Ascending aorta (tissue), 2 donors: Measurements from ENCODE around the gene LRATD1. TPM values are rescaled to one million over a fixed set of nuclear protein-coding genes. Genes with fewer than 3 reads are reported as not detected.
"Not testable (repeated sequence)": the region's sequence is repeated elsewhere in the genome, so short reads cannot be mapped to it uniquely, and the experiment has no call there.

Experiments
- DNase-seq, 2 donors: peaks; one replicate each; pipeline ENCODE4 v3.0.0-alpha.2; 2019; ENCODE audit warnings: low spot score in 2 of 2
- H3K27ac ChIP-seq, 2 donors: fragments of 200-600 bp; sonication (generic); one replicate each; pipeline ENCODE4 v1.5.1; 2016 to 2017; ENCODE audit warnings: mild to moderate bottlenecking in 1 of 2
- H3K27me3 ChIP-seq: fragments of 200-600 bp; sonication (generic); one replicate; pipeline ENCODE4 v1.5.1; 2017
- H3K36me3 ChIP-seq, 2 donors: fragments of 200-600 bp; sonication (generic); one replicate each; pipeline ENCODE4 v1.5.1; 2016
- H3K4me1 ChIP-seq, 2 donors: fragments of 200-600 bp; sonication (generic); one replicate each; pipeline ENCODE4 v1.5.1; 2016 to 2017; ENCODE audit warnings: mild to moderate bottlenecking in 1 of 2
- H3K4me3 ChIP-seq, 2 donors: fragments of 200-600 bp; sonication (generic); one replicate each; pipeline ENCODE4 v1.5.1; 2016 to 2017; ENCODE audit warnings: mild to moderate bottlenecking in 1 of 2
- H3K9me3 ChIP-seq, 2 donors: fragments of 200-600 bp; sonication (generic); one replicate each; pipeline ENCODE4 v1.5.1; 2016
- intact Hi-C: fragments of 100-400 bp; cut with DNase I; formaldehyde crosslinking; loops from one replicate; pipeline ENCODE4 v1.15.1; 2023
- total RNA-seq: library from RNA; depleted of rRNA; stranded (reverse); fragments of >200 nt; gene quantifications from one replicate; pipeline ENCODE4 v1.1.0, GENCODE V29; 2016
- TF ChIP-seq, protein P1 (sequence below), 3 experiments: fragments of 200-600 bp in 2 of 3; fragments of 450-650 bp in 1 of 3; sonication (generic) in 2 of 3; IDR thresholded peaks; one replicate each; pipeline ENCODE4 v1.5.1; 2016 to 2019; ENCODE audit warnings: antibody characterized with exemption in 3 of 3, mild to moderate bottlenecking in 1 of 3, moderate library complexity in 1 of 3

The LRATD1 gene
- total RNA-seq, 1 donor from 2014 or later, result 5.7 TPM

DNA sequence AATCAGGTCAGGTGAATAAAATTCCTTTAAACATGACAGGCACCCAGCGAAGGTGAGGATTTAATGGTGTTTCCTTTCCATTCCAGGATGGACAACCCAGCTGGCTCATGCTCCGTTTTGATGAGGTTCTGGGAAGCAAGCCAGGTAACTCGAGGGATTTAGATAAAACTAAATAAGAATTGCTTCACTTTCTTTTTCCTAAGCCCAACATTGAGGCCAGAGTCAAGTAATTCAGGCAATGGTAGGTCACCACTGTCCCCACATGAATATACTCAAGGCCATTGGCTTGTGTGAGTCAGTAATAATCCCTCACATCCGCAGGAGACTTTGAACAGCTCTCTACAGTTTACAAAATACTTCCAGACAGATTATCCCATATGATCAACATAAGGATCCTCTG is 16.2 kb upstream of the LRATD1 start:
- intact Hi-C loops, result no loop called here
- no peaks in the 10 kb centered on the region for H3K4me1 ChIP-seq
- TF ChIP-seq, protein P1, sequence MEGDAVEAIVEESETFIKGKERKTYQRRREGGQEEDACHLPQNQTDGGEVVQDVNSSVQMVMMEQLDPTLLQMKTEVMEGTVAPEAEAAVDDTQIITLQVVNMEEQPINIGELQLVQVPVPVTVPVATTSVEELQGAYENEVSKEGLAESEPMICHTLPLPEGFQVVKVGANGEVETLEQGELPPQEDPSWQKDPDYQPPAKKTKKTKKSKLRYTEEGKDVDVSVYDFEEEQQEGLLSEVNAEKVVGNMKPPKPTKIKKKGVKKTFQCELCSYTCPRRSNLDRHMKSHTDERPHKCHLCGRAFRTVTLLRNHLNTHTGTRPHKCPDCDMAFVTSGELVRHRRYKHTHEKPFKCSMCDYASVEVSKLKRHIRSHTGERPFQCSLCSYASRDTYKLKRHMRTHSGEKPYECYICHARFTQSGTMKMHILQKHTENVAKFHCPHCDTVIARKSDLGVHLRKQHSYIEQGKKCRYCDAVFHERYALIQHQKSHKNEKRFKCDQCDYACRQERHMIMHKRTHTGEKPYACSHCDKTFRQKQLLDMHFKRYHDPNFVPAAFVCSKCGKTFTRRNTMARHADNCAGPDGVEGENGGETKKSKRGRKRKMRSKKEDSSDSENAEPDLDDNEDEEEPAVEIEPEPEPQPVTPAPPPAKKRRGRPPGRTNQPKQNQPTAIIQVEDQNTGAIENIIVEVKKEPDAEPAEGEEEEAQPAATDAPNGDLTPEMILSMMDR (IDR thresholded peaks at IDR 0.05), result no peak
- no peak overlapping the region for H3K27ac ChIP-seq
- H3K4me3 ChIP-seq, result no peak overlapping the region
- no peak for DNase-seq
- no peaks in the 10 kb centered on the region for H3K27me3 ChIP-seq
- no peaks in the 10 kb centered on the region for H3K36me3 ChIP-seq
- no peaks in the 10 kb centered on the region for H3K9me3 ChIP-seq

DNA sequence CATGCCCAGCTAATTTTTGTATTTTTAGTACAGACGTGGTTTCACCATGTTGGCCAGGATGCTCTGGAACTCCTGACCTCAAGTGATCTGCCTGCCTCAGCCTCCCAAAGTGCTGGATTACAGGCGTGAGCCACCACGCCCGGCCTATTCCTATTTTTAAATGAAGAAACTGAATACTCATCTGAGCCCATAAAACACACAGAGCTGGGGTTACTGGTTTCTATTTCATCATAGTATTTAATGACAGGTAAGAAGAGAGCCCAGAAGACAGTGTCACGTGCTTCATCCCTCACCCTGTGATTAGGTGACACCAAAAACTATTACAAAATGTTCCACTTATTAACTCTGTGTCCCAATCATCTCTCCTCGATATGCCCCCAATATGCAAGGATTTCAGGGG is 15.6 kb upstream of the LRATD1 start:
- H3K9me3 ChIP-seq, result no peaks in the 10 kb centered on the region
- TF ChIP-seq, protein P1 (IDR thresholded peaks at IDR 0.05), result no peak
- H3K4me3 ChIP-seq, result no peak overlapping the region
- no peak for DNase-seq
- intact Hi-C loops, result no loop called here
- H3K4me1 ChIP-seq, result no peaks in the 10 kb centered on the region
- H3K27ac ChIP-seq, result no peak overlapping the region
- H3K27me3 ChIP-seq, result no peaks in the 10 kb centered on the region
- no peaks in the 10 kb centered on the region for H3K36me3 ChIP-seq

DNA sequence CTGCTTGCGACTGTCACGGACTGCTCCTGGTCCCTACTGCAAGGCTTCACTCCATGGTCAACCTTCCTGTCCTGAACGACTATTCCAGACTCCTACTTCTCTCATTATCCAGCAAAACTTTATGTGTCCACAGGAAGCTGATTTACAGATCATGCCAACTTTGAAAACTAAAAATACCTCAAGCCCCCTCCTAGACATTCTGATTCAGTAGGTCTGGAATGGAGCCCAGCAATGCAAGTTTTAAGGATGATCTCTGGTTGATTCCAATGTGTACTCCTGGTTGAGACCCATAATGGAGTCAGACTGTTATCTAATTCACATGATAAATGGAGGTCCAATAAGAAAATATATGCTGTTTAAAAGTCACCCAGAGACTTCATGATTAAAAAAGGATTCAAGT is 13.1 kb upstream of the LRATD1 start:
- DNase-seq, result no peak
- TF ChIP-seq, protein P1 (IDR thresholded peaks at IDR 0.05), result no peak
- Histone ChIP-seq H3K4me3 (no peak overlapping the region), H3K36me3 (no peaks in the 10 kb centered on the region), H3K27ac (no peak overlapping the region), H3K9me3 (no peaks in the 10 kb centered on the region), H3K27me3 (no peaks in the 10 kb centered on the region), H3K4me1 (no peaks in the 10 kb centered on the region)
- intact Hi-C loops, result no loop called here

DNA sequence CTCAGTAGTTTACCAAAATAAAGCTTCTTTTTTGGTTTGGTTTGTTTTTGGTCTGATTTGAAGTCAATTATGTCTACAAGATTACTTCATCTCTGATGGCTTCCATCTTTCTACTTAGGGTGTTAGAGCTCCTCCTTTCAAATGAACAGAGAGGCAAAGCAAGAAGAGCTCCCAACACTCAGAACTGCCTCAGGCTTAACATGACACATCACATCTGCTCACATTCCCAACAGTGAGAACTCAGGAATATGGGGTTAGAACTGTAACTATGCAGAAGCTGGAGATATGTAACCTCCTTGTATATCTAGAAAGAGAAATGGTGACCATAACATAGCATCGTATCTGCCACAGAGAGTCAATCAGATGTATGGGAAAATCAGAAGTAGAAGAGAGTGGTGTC is 11.4 kb upstream of the LRATD1 start:
- H3K27me3 ChIP-seq, result no peaks in the 10 kb centered on the region
- no peak overlapping the region for H3K4me3 ChIP-seq
- intact Hi-C loops, result no loop called here
- H3K27ac ChIP-seq, result no peak overlapping the region
- no peaks in the 10 kb centered on the region for H3K4me1 ChIP-seq
- TF ChIP-seq, protein P1 (IDR thresholded peaks at IDR 0.05), result no peak
- no peak for DNase-seq
- no peaks in the 10 kb centered on the region for H3K36me3 ChIP-seq
- no peaks in the 10 kb centered on the region for H3K9me3 ChIP-seq

DNA sequence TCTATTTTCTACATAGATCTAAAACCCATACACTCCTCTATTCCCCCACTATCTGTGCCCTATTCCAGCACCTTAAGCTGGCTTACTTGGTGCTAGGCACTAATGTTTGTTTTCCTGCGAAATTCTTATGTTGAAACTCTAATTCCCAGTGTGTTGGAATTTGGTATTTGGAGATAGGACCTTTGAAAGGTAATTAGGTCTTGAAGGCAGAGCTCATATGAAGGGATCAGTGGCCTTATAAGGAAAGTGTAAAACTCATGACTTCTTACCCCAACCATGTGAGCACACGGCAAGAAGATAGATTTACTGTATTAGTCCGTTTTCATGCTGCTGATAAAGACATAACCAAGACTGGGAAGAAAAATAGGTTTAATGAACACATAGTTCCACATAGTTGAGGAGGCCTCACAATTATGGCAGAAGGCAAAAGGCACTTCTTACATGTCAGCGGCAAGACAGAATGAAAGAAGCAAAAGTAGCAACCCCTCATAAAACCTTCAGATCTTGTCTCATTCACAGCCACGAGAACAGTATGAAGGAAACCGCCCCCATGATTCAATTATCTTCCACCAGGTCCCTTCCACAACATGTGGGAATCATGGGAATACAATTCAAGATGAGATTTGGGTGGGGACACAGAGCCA is 10.5 kb upstream of the LRATD1 start:
- Histone ChIP-seq H3K4me3 (no peak overlapping the region), H3K36me3 (no peaks in the 10 kb centered on the region), H3K4me1 (no peaks in the 10 kb centered on the region), H3K9me3 (no peaks in the 10 kb centered on the region), H3K27ac (no peak overlapping the region), H3K27me3 (no peaks in the 10 kb centered on the region)
- no peak for DNase-seq
- intact Hi-C loops, result no loop called here
- TF ChIP-seq, protein P1 (IDR thresholded peaks at IDR 0.05), result no peak

DNA sequence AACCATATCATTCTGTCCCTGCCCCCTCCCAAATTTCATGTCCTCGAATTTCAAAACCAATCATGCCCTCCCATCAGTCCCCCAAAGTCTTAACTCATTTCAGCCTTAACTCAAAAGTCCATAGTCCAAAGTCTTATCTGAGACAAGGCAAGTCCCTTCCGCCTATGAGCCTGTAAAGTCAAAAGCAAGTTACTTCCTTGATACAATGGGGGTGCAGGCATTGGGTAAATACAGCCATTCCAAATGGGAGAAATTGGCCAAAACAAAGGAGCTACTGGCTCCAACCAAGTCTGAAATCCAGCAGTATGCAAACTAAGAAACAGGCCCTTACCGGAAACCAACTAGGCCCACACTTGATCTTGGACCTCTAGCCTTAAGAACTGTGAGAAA is 10.0 kb upstream of the LRATD1 start:
- H3K36me3 ChIP-seq, H3K27me3 ChIP-seq, intact Hi-C loops, DNase-seq, H3K9me3 ChIP-seq, H3K27ac ChIP-seq, H3K4me3 ChIP-seq, H3K4me1 ChIP-seq: not testable (repeated sequence)
